Gastrocnemius medialis (tissue), 4 donors: Measurements from ENCODE around the gene CDKAL1. TPM values are rescaled to one million over a fixed set of nuclear protein-coding genes. Genes with fewer than 3 reads are reported as not detected.

Experiments
- ATAC-seq, 2 donors: fragments of 150-250 bp; one replicate each; pipeline ENCODE4 v1.9.1; 2016
- DNase-seq, 2 donors: peaks; one replicate each; pipeline ENCODE4 v3.0.0-alpha.2; 2019
- H3K27ac ChIP-seq, 4 donors: fragments of 200-600 bp; sonication (generic); 1 replicate in 1 of 4; 2 replicates in 3 of 4; pipeline ENCODE4 v1.5.1; 2016 to 2018; ENCODE audit warnings: mild to moderate bottlenecking in 2 of 4, moderate library complexity in 1 of 4
- H3K27me3 ChIP-seq, 3 donors: fragments of 200-600 bp; sonication (generic) in 2 of 3; 1 replicate in 1 of 3; 2 replicates in 2 of 3; pipeline versions ENCODE4 v1.5.1 to v1.6.0; 2016 to 2019; ENCODE audit warnings: mild to moderate bottlenecking in 1 of 3, moderate library complexity in 1 of 3
- H3K36me3 ChIP-seq, 2 donors: fragments of 200-600 bp; sonication (generic) in 1 of 2; one replicate each; pipeline ENCODE4 v1.5.1; 2017 to 2018
- H3K4me1 ChIP-seq, 2 donors: fragments of 200-600 bp; sonication (generic) in 1 of 2; one replicate each; pipeline ENCODE4 v1.5.1; 2016 to 2017; ENCODE audit warnings: mild to moderate bottlenecking in 2 of 2
- H3K4me3 ChIP-seq, 4 donors: fragments of 200-600 bp; sonication (generic) in 3 of 4; 1 replicate in 1 of 4; 2 replicates in 3 of 4; pipeline ENCODE4 v1.5.1; 2016 to 2019; ENCODE audit warnings: mild to moderate bottlenecking in 2 of 4
- H3K9me3 ChIP-seq, 3 donors: fragments of 200-600 bp; sonication (generic) in 2 of 3; 1 replicate in 1 of 3; 2 replicates in 2 of 3; pipeline ENCODE4 v1.5.1; 2016 to 2019
- POLR2A ChIP-seq, 2 donors: fragments of 450-650 bp; IDR thresholded peaks; one replicate each; pipeline ENCODE4 v1.6.1; 2017; ENCODE audit warnings: antibody characterized with exemption in 2 of 2, mild to moderate bottlenecking in 2 of 2, moderate library complexity in 2 of 2
- in situ Hi-C, 4 donors: fragments of 200-750 bp; cut with MboI; loops; one replicate each; pipeline versions ENCODE4 v1.15.0 to v1.8.0; 2017; ENCODE audit warnings: low sequenced_read_pairs in 4 of 4
- intact Hi-C: fragments of 100-400 bp; cut with DNase I; formaldehyde crosslinking; loops from one replicate; pipeline ENCODE4 v1.15.1; 2023; ENCODE audit warnings: low total_unique reads
- total RNA-seq, 4 donors: library from RNA; depleted of rRNA; stranded (reverse); fragments of >200 nt; gene quantifications; one replicate each; pipeline versions ENCODE4 v1.1.0 to v1.2.3, GENCODE V29; 2016
- TF ChIP-seq, protein P1 (sequence below), 5 experiments: fragments of 450-650 bp in 3 of 5; fragments of 200-600 bp in 2 of 5; sonication (generic) in 2 of 5; IDR thresholded peaks in 4 of 5; conservative IDR thresholded peaks in 1 of 5; 1 replicate in 4 of 5; 2 replicates in 1 of 5; pipeline ENCODE4 v1.5.1; 2016 to 2019; ENCODE audit warnings: antibody characterized with exemption in 5 of 5, mild to moderate bottlenecking in 3 of 5, moderate library complexity in 3 of 5

The CDKAL1 gene
- total RNA-seq, 4 donors from 2014 or later, result 9.6 to 17.0 (median 11.4) TPM

DNA sequence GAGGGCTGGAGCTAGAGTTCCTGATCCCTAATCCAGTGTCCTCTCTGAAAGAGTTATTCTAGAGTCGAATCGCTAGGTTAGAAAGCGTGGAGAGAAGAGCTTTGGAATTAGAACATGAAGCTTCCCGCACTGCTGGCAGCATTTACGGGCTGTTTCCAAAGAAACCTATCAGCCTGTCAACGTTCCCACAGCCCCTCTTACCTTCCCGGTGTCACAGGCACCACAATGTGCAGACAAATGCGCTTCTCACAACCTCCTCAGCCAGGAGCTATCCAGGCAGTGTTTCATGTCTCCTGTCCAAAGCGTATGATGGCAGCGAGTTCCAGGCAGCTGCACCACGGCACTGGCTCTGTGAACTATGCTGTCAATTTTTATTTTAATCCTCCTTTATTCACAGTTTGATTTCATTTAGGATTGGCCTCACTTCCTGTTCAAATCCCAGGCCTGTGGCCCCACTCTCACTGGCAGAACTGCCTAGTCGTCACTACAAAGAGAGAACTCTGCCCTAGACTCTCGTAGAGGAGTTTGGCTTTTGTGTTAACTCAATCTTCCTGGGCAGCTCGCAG is 736.5 kb downstream of the CDKAL1 start:
- H3K4me3 ChIP-seq, result no peak overlapping the region
- H3K4me1 ChIP-seq, result peaks cover 0 to 5% of the 10 kb centered on the region in 2 donors
- DNase-seq (no peak), ATAC-seq (no peak)
- TF ChIP-seq, protein P1, sequence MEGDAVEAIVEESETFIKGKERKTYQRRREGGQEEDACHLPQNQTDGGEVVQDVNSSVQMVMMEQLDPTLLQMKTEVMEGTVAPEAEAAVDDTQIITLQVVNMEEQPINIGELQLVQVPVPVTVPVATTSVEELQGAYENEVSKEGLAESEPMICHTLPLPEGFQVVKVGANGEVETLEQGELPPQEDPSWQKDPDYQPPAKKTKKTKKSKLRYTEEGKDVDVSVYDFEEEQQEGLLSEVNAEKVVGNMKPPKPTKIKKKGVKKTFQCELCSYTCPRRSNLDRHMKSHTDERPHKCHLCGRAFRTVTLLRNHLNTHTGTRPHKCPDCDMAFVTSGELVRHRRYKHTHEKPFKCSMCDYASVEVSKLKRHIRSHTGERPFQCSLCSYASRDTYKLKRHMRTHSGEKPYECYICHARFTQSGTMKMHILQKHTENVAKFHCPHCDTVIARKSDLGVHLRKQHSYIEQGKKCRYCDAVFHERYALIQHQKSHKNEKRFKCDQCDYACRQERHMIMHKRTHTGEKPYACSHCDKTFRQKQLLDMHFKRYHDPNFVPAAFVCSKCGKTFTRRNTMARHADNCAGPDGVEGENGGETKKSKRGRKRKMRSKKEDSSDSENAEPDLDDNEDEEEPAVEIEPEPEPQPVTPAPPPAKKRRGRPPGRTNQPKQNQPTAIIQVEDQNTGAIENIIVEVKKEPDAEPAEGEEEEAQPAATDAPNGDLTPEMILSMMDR (IDR thresholded peaks at IDR 0.05 in 4 of 5, conservative IDR thresholded peaks at IDR 0.05 in 1 of 5), result no peak
- no peak for TF ChIP-seq POLR2A (IDR thresholded peaks at IDR 0.05)
- no peak overlapping the region for H3K27ac ChIP-seq
- no peaks in the 10 kb centered on the region for H3K27me3 ChIP-seq
- no peaks in the 10 kb centered on the region for H3K36me3 ChIP-seq
- H3K9me3 ChIP-seq, result no peaks in the 10 kb centered on the region
- intact Hi-C loops, result no loop called here
- in situ Hi-C loops, result no loop called here

DNA sequence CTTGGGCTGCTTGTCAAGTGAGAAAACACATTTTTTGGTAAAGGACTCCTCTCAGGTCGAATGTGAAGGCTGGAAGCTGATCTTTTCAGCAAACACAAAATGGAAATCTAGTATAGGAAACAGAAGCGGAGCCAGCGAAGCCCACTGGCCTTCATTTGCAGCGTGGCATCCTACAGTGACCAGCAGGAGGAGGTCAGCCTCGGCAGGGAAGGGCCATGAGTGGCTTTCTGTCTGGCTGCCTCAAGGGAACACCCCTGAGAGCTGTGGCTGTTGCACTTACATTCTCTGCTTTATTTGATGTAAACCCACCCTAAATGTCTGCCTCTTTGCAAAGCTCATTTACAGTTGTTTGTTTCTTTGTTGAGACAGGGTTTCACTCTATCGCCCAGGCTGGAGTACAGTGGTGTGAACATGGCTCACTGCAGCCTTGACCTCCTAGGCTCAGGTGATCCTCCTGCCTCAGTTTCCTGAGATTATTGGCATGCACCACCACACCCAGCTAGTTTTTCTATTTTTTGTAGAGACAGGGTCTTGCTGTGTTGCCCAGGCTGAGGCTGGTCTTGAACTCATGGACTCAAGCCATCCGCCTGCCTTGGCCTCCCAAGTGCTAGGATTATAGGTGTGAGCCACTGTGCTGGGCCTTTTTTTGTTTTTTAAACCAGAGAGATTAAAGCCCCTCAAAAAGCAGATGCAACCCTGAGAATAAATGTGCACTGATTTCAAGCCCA is 737.3 kb downstream of the CDKAL1 start:
- no peaks in the 10 kb centered on the region for H3K36me3 ChIP-seq
- in situ Hi-C loops (no loop called here), intact Hi-C loops (no loop called here)
- TF ChIP-seq POLR2A (IDR thresholded peaks at IDR 0.05), result no peak
- TF ChIP-seq, protein P1 (IDR thresholded peaks at IDR 0.05 in 4 of 5, conservative IDR thresholded peaks at IDR 0.05 in 1 of 5), result no peak
- H3K4me1 ChIP-seq, result peaks cover 0 to 5% of the 10 kb centered on the region in 2 donors
- no peak for DNase-seq
- no peaks in the 10 kb centered on the region for H3K27me3 ChIP-seq
- H3K9me3 ChIP-seq, result no peaks in the 10 kb centered on the region
- H3K4me3 ChIP-seq, result no peak overlapping the region
- no peak overlapping the region for H3K27ac ChIP-seq
- ATAC-seq, result no peak

DNA sequence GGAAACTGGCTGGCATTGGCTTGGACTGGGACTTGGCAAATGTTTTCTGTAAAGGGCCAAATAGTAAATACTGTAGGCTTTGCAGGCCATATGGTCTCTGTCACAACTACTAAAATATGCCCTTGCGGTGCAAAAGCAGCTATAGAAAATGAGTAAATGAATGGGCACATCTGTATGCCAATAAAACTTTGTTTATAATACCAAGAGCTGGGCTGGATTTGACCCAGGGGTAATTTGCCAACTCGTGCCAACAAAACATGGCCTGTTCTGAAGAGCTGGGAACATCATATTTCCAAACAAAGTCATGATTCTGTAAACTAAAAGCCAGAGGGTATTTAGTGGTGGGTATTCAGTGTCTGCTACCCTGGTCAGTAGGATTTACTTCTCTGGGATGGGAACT is 739.2 kb downstream of the CDKAL1 start:
- peaks cover 0 to 5% of the 10 kb centered on the region in 2 donors for H3K4me1 ChIP-seq
- H3K27me3 ChIP-seq, result no peaks in the 10 kb centered on the region
- DNase-seq (no peak), ATAC-seq (no peak)
- intact Hi-C loops, result no loop called here
- H3K9me3 ChIP-seq, result no peaks in the 10 kb centered on the region
- no peak overlapping the region for H3K4me3 ChIP-seq
- TF ChIP-seq POLR2A (IDR thresholded peaks at IDR 0.05), result no peak
- TF ChIP-seq, protein P1 (IDR thresholded peaks at IDR 0.05 in 4 of 5, conservative IDR thresholded peaks at IDR 0.05 in 1 of 5), result no peak
- H3K36me3 ChIP-seq, result no peaks in the 10 kb centered on the region
- in situ Hi-C loops, result no loop called here
- H3K27ac ChIP-seq, result no peak overlapping the region

DNA sequence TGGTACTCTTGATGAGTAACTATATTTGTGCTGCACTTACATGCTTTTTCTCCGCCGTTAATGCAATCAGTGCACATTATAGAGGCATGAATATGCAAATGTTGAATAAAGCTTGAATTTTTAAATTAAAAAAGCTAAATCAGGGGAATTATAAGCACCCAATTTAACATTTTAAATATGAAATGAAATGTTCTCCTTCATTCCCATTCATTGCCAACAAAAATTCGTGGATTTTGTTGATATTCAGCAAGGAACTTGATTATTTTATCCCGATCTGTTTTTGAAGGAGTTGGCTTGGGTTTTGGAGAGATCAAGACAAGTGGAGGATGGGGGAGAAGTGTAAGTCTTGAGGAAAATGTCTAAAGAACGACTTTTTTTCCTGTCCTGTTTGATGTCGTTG is 740.6 kb downstream of the CDKAL1 start:
- no peaks in the 10 kb centered on the region for H3K36me3 ChIP-seq
- intact Hi-C loops (no loop called here), in situ Hi-C loops (no loop called here)
- DNase-seq, result no peak
- H3K9me3 ChIP-seq, result no peaks in the 10 kb centered on the region
- no peak for TF ChIP-seq POLR2A (IDR thresholded peaks at IDR 0.05)
- TF ChIP-seq, protein P1 (IDR thresholded peaks at IDR 0.05 in 4 of 5, conservative IDR thresholded peaks at IDR 0.05 in 1 of 5), result no peak
- no peak overlapping the region for H3K4me3 ChIP-seq
- H3K27ac ChIP-seq, result no peak overlapping the region
- no peak for ATAC-seq
- no peaks in the 10 kb centered on the region for H3K27me3 ChIP-seq
- H3K4me1 ChIP-seq, result peaks cover 0 to 5% of the 10 kb centered on the region in 2 donors
